Urothelium cell line (cell line): ENCODE measurements around the gene CARMIL3.
"Not testable (repeated sequence)": the region's sequence is repeated elsewhere in the genome, so short reads cannot be mapped to it uniquely, and the experiment has no call there.

Source experiments
- DNase-seq: peaks from one replicate; pipeline ENCODE4 v3.0.0; 2011; ENCODE audit warnings: low spot score, mixed read lengths
- FAIRE-seq: peaks from 2 replicates; lab custom pipeline; 2011; peaks lifted over from hg19 to GRCh38; lab: Jason Lieb, UNC

CARMIL3 gene

GRCh38 chr14:24036963-24037657, 14.7 kb upstream of the CARMIL3 start:
- DNase-seq, FAIRE-seq: not testable (repeated sequence)

GRCh38 chr14:24037658-24038037, 14.2 kb upstream of the CARMIL3 start:
- no peak for DNase-seq
- FAIRE-seq = no peak

- FAIRE-seq (no peak), DNase-seq (no peak)
Measured at GRCh38 chr14:24038686-24039085, 13.1 kb upstream of the CARMIL3 start.

GRCh38 chr14:24040692-24041091, 11.1 kb upstream of the CARMIL3 start:
- no peak for DNase-seq
- no peak for FAIRE-seq

GRCh38 chr14:24042746-24043145, 9.1 kb upstream of the CARMIL3 start:
- DNase-seq = no peak
- FAIRE-seq = no peak

- not testable (repeated sequence) for DNase-seq, FAIRE-seq
Measured at GRCh38 chr14:24049002-24049401, 2.8 kb upstream of the CARMIL3 start.

GRCh38 chr14:24050753-24051152, 1.1 kb upstream of the CARMIL3 start:
- DNase-seq, FAIRE-seq: not testable (repeated sequence)

GRCh38 chr14:24051176-24051788, 527 bp upstream of the CARMIL3 start:
- DNase-seq (no peak), FAIRE-seq (no peak)

- DNase-seq (no peak), FAIRE-seq (no peak)
Measured at GRCh38 chr14:24052656-24053547, 1.1 kb downstream of the CARMIL3 start.

- FAIRE-seq = no peak
- no peak for DNase-seq
Measured at GRCh38 chr14:24053548-24054323, 1.9 kb downstream of the CARMIL3 start.

- DNase-seq (no peak), FAIRE-seq (no peak)
Measured at GRCh38 chr14:24054324-24054641, 2.5 kb downstream of the CARMIL3 start.

- DNase-seq (no peak), FAIRE-seq (no peak)
Measured at GRCh38 chr14:24054646-24055045, 2.8 kb downstream of the CARMIL3 start.

- no peak for FAIRE-seq
Measured at GRCh38 chr14:24055971-24056799, 4.4 kb downstream of the CARMIL3 start.

GRCh38 chr14:24056800-24057184, 5.0 kb downstream of the CARMIL3 start:
- no peak for DNase-seq
- FAIRE-seq = no peak

More at GRCh38 chr14:24055971-24056799, 4.4 kb downstream of the CARMIL3 start:
- no peak for DNase-seq

- FAIRE-seq = no peak
Measured at GRCh38 chr14:24057271-24057670, 5.5 kb downstream of the CARMIL3 start.

GRCh38 chr14:24057867-24058259, 6.1 kb downstream of the CARMIL3 start:
- FAIRE-seq (no peak), DNase-seq (no peak)

More at GRCh38 chr14:24057271-24057670, 5.5 kb downstream of the CARMIL3 start:
- DNase-seq = no peak

- DNase-seq = peak; percentile 83
- FAIRE-seq = no peak
Measured at GRCh38 chr14:24058260-24058950, 6.6 kb downstream of the CARMIL3 start.

- no peak for FAIRE-seq
- DNase-seq = no peak
Measured at GRCh38 chr14:24058951-24059475, 7.2 kb downstream of the CARMIL3 start.

- DNase-seq (no peak), FAIRE-seq (no peak)
Measured at GRCh38 chr14:24059841-24060388, 8.1 kb downstream of the CARMIL3 start.
